Esophagus squamous epithelium (tissue), 5 donors: ENCODE measurements around the gene ZAP70. TPM values are rescaled to one million over a fixed set of nuclear protein-coding genes. Genes with fewer than 3 reads are reported as not detected.
"Not testable (repeated sequence)": the region's sequence is repeated elsewhere in the genome, so short reads cannot be mapped to it uniquely, and the experiment has no call there.

Source experiments
- DNase-seq: peaks from one replicate; lab custom pipeline; 2025; lab: John Stamatoyannopoulos, UW
- H3K27ac ChIP-seq, 4 donors: fragments of 200-600 bp; sonication (generic); one replicate each; pipeline ENCODE4 v1.5.1; 2016 to 2019; ENCODE audit warnings: mild to moderate bottlenecking in 1 of 4
- H3K27me3 ChIP-seq, 4 donors: fragments of 200-600 bp; sonication (generic); 1 replicate in 3 of 4; 2 replicates in 1 of 4; pipeline versions ENCODE4 v1.5.1 to v1.6.0; 2017 to 2021; ENCODE audit warnings: antibody characterized with exemption in 1 of 4
- H3K36me3 ChIP-seq, 3 donors: fragments of 200-600 bp; sonication (generic); one replicate each; pipeline ENCODE4 v1.5.1; 2016 to 2019
- H3K4me1 ChIP-seq, 3 donors: fragments of 200-600 bp; sonication (generic); one replicate each; pipeline ENCODE4 v1.5.1; 2017 to 2019
- H3K4me3 ChIP-seq, 4 donors: fragments of 200-600 bp; sonication (generic); 1 replicate in 3 of 4; 2 replicates in 1 of 4; pipeline ENCODE4 v1.5.1; 2016 to 2019; ENCODE audit warnings: mild to moderate bottlenecking in 2 of 4, moderate library complexity in 1 of 4
- H3K9me3 ChIP-seq, 3 donors: fragments of 200-600 bp; sonication (generic); one replicate each; pipeline ENCODE4 v1.5.1; 2016 to 2019
- POLR2A ChIP-seq, 4 donors: fragments of 450-650 bp; IDR thresholded peaks; one replicate each; pipeline ENCODE4 v1.6.1; 2017; ENCODE audit warnings: antibody characterized with exemption in 4 of 4, mild to moderate bottlenecking in 4 of 4, moderate library complexity in 3 of 4
- WGBS, 2 donors: methylation state at CpG; one replicate each; pipeline ENCODE4 v1.1.5; 2018; 5-methylcytosine and 5-hydroxymethylcytosine counted together
- intact Hi-C: fragments of 100-400 bp; cut with DNase I; formaldehyde crosslinking; loops from one replicate; pipeline ENCODE4 v1.15.0; 2022
- total RNA-seq, 4 donors: library from RNA; depleted of rRNA; stranded (reverse); fragments of >200 nt; gene quantifications; one replicate each; pipeline ENCODE4 v1.1.0, GENCODE V29; 2016
- TF ChIP-seq, protein P1 (sequence below), 6 experiments: fragments of 450-650 bp in 4 of 6; fragments of 200-600 bp in 2 of 6; sonication (generic) in 2 of 6; IDR thresholded peaks; one replicate each; pipeline ENCODE4 v1.5.1; 2016 to 2019; ENCODE audit warnings: antibody characterized with exemption in 6 of 6, mild to moderate bottlenecking in 4 of 6, moderate library complexity in 4 of 6
- donor health status: DM: yes; HTN: yes; CAD: no.

The ZAP70 gene
- total RNA-seq, 4 donors from 2014 or later = 2.2 to 7.8 (median 3.3) TPM

DNA sequence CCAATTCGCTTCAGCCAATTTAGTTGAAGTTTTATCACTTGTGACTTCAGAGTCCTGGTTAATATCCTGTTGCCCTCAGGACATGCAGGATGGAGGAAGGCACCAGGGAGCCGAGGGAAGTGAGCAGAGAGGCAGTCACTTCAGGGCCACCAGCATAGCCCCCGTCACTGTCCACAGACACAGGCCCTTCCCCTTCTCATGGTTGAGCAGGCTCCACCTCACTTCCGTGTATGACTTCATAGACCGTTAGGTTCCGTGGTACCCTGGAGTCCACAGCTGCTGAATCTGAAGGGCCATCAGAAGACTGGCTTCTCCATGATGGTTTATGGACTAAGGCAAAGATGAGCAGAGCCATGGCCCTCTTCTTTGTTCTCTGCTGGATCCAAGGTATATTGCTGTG is 43.9 kb upstream of the ZAP70 start, which contains the start of gene C2orf92:
Gene C2orf92 (plus strand): TSS at position 266 of the 400 bp plus-strand sequence. CDS start 76 bp downstream, at position 342.
- H3K9me3 ChIP-seq = no peaks in the 10 kb centered on the region
- H3K4me3 ChIP-seq = no peak within 1 kb of the TSS
- intact Hi-C loops = no loop called here
- DNase-seq = no peak
- TF ChIP-seq, protein P1, sequence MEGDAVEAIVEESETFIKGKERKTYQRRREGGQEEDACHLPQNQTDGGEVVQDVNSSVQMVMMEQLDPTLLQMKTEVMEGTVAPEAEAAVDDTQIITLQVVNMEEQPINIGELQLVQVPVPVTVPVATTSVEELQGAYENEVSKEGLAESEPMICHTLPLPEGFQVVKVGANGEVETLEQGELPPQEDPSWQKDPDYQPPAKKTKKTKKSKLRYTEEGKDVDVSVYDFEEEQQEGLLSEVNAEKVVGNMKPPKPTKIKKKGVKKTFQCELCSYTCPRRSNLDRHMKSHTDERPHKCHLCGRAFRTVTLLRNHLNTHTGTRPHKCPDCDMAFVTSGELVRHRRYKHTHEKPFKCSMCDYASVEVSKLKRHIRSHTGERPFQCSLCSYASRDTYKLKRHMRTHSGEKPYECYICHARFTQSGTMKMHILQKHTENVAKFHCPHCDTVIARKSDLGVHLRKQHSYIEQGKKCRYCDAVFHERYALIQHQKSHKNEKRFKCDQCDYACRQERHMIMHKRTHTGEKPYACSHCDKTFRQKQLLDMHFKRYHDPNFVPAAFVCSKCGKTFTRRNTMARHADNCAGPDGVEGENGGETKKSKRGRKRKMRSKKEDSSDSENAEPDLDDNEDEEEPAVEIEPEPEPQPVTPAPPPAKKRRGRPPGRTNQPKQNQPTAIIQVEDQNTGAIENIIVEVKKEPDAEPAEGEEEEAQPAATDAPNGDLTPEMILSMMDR (IDR thresholded peaks at IDR 0.05) = no peak
- no peak for TF ChIP-seq POLR2A (IDR thresholded peaks at IDR 0.05)
- H3K27me3 ChIP-seq = no peaks in the 10 kb centered on the region
- WGBS, 2 donors = 79 to 83% methylated on average over 5 to 6 of the region's 6 CpGs
- H3K36me3 ChIP-seq = no peaks in the 10 kb centered on the region
- H3K4me1 ChIP-seq = peaks cover 0 to 7% (median 4%) of the 10 kb centered on the region in 3 donors
- H3K27ac ChIP-seq = no peak within 1 kb of the TSS

DNA sequence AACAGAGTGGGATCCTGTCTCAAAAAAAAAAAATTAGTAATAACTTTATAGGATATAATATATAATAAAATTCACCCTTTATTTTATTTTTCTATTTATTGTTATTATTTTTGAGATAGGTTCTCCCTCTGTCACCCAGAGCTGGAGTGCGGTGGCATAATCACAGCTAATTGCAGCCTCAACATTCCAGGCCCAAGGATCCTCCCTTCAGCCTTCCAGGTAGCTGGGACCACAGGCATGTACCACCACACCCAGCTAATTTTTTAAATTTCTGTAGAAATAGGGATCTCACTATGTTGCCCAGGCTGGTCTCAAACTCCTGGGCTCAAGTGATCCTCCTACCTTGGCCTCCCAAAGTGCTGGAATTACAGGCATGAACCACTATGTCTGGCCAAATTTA is 42.9 kb upstream of the ZAP70 start:
- WGBS, 2 donors = 90 to 100% methylated on average over 1 of the region's 1 CpG
- no peak for DNase-seq
- Histone ChIP-seq H3K27ac (no peak overlapping the region), H3K4me3 (no peak overlapping the region), H3K9me3 (no peaks in the 10 kb centered on the region), H3K36me3 (no peaks in the 10 kb centered on the region), H3K4me1 (no peaks in the 10 kb centered on the region), H3K27me3 (no peaks in the 10 kb centered on the region)
- intact Hi-C loops = no loop called here
- TF ChIP-seq POLR2A (IDR thresholded peaks at IDR 0.05) = no peak
- TF ChIP-seq, protein P1 (IDR thresholded peaks at IDR 0.05) = no peak

- Histone ChIP-seq H3K4me1 (no peaks in the 10 kb centered on the region), H3K27ac (no peak overlapping the region), H3K36me3 (no peaks in the 10 kb centered on the region), H3K27me3 (no peaks in the 10 kb centered on the region), H3K4me3 (no peak overlapping the region), H3K9me3 (no peaks in the 10 kb centered on the region)
- no peak for DNase-seq
- 97 to 100% methylated on average over 2 to 5 of the region's 7 CpGs for whole genome bisulfite sequencing, 2 donors
- intact Hi-C loops = no loop called here
- TF ChIP-seq, protein P1 (IDR thresholded peaks at IDR 0.05) = no peak
- no peak for TF ChIP-seq POLR2A (IDR thresholded peaks at IDR 0.05)
These were observed 41.9 kb upstream of the ZAP70 start for GRCh38 chr2:97671526-97671925.

DNA sequence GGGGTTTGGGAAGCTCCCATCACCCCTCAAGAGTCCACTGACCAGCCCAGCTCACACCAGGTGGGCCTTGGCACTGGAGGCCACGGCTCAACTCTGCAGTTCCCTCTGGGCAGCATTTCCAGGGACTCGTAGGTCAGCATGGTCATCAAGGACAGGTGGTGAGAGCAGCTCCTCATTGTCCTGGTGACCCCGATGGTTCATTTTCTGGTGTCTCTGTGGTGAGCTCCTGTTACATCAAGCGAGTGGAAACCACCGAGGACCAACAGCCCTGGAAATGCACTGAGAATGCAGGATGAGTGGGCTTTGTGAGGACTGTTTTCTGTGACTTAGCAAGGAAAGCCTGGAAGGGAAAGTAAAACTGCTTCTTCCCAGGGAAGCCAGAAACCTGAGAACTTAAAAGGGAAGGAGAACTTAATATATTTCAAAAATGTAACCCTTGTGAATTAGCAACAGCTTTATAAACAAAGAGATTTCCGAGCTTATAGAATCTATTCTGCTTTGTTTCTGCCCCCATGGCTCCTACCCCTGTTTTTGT is 40.7 kb upstream of the ZAP70 start:
- H3K36me3 ChIP-seq, intact Hi-C loops, H3K27me3 ChIP-seq, H3K4me1 ChIP-seq, H3K9me3 ChIP-seq, H3K27ac ChIP-seq, DNase-seq, H3K4me3 ChIP-seq: not testable (repeated sequence)
- 87 to 89% methylated on average over 2 to 3 of the region's 6 CpGs for WGBS, 2 donors

- H3K4me3 ChIP-seq = no peak overlapping the region
- H3K27ac ChIP-seq = no peak overlapping the region
- no peaks in the 10 kb centered on the region for H3K4me1 ChIP-seq
- no peaks in the 10 kb centered on the region for H3K27me3 ChIP-seq
- 77 to 82% methylated on average over 7 of the region's 9 CpGs for WGBS, 2 donors
- TF ChIP-seq, protein P1 (IDR thresholded peaks at IDR 0.05) = no peak
- TF ChIP-seq POLR2A (IDR thresholded peaks at IDR 0.05) = no peak
- intact Hi-C loops = no loop called here
- H3K9me3 ChIP-seq = no peaks in the 10 kb centered on the region
- DNase-seq = no peak
- H3K36me3 ChIP-seq = no peaks in the 10 kb centered on the region
These were observed 40.0 kb upstream of the ZAP70 start for GRCh38 chr2:97673182-97673914.
